MM.1S (cell line): ENCODE data around the gene USP31.

Experiments
- DNase-seq: peaks from one replicate; pipeline ENCODE4 v3.0.0-alpha.2; 2015
- H2AFZ ChIP-seq: fragments of 300-600 bp; sonication (generic); 2 replicates; pipeline ENCODE4 v1.6.0; 2016; ENCODE audit warnings: antibody characterized with exemption, low read length
- H3F3A ChIP-seq: fragments of 300-600 bp; sonication (generic); 2 replicates; pipeline ENCODE4 v1.6.1; 2016; ENCODE audit warnings: mild to moderate bottlenecking, antibody characterized with exemption, low read length, moderate library complexity, mixed read lengths; ENCODE audit not compliant: insufficient read depth
- H3K27ac ChIP-seq: fragments of 300-600 bp; sonication (generic); 2 replicates; pipeline ENCODE4 v1.5.1; 2016; ENCODE audit warnings: mild to moderate bottlenecking, low read length
- H3K27me3 ChIP-seq: fragments of 300-600 bp; sonication (generic); replicated peaks from 2 replicates; pipeline ENCODE4 v1.6.0; 2016; ENCODE audit warnings: low read length; ENCODE audit not compliant: insufficient read depth
- H3K36me3 ChIP-seq: fragments of 300-600 bp; sonication (generic); replicated peaks from 2 replicates; pipeline ENCODE4 v1.6.1; 2016; ENCODE audit warnings: mild to moderate bottlenecking, low read length, mixed read lengths; ENCODE audit not compliant: insufficient read depth
- H3K4me1 ChIP-seq: fragments of 300-600 bp; sonication (generic); 2 replicates; pipeline ENCODE4 v1.6.1; 2016; ENCODE audit warnings: low read length, mixed read lengths
- H3K4me2 ChIP-seq: fragments of 300-600 bp; sonication (generic); 2 replicates; pipeline ENCODE4 v1.6.0; 2016; ENCODE audit warnings: low read depth, low read length
- H3K4me3 ChIP-seq: fragments of 300-600 bp; sonication (generic); 2 replicates; pipeline ENCODE4 v1.5.1; 2016; ENCODE audit warnings: low read length, mixed read lengths
- H3K79me2 ChIP-seq: fragments of 300-600 bp; sonication (generic); 2 replicates; pipeline ENCODE4 v1.6.1; 2016; ENCODE audit warnings: mixed run types, low read length, mixed read lengths
- H3K9ac ChIP-seq: fragments of 300-600 bp; sonication (generic); 2 replicates; pipeline ENCODE4 v1.6.1; 2016; ENCODE audit warnings: low read length, mixed read lengths
- H3K9me2 ChIP-seq: fragments of 300-600 bp; sonication (generic); replicated peaks from 2 replicates; pipeline ENCODE4 v1.6.1; 2016; ENCODE audit warnings: mild to moderate bottlenecking, low read length, mixed read lengths; ENCODE audit not compliant: insufficient read depth
- H3K9me3 ChIP-seq: fragments of 300-600 bp; sonication (generic); replicated peaks from 2 replicates; pipeline ENCODE4 v1.6.1; 2016; ENCODE audit warnings: mild to moderate bottlenecking, low read length, mixed read lengths; ENCODE audit not compliant: insufficient read depth
- H4K20me1 ChIP-seq: fragments of 300-600 bp; sonication (generic); 2 replicates; pipeline ENCODE4 v1.6.1; 2016; ENCODE audit warnings: mild to moderate bottlenecking, low read length, moderate library complexity, mixed read lengths; ENCODE audit not compliant: insufficient read depth
- EZH2 ChIP-seq: fragments of 300-600 bp; sonication (generic); optimal IDR thresholded peaks from 2 replicates; pipeline ENCODE3; 2017; ENCODE audit warnings: low read depth, mild to moderate bottlenecking, antibody characterized with exemption, low read length, mixed read lengths
- EZH2phosphoT487 ChIP-seq: fragments of 300-600 bp; sonication (generic); IDR thresholded peaks from 2 replicates; pipeline ENCODE4 v1.6.1; 2018; ENCODE audit warnings: antibody characterized with exemption, low read length
- TF ChIP-seq, protein P1 (sequence below): fragments of 300-600 bp; sonication (generic); IDR thresholded peaks from 2 replicates; pipeline ENCODE4 v1.5.1; 2016; ENCODE audit warnings: antibody characterized with exemption, low read length, mixed read lengths

USP31 gene

DNA sequence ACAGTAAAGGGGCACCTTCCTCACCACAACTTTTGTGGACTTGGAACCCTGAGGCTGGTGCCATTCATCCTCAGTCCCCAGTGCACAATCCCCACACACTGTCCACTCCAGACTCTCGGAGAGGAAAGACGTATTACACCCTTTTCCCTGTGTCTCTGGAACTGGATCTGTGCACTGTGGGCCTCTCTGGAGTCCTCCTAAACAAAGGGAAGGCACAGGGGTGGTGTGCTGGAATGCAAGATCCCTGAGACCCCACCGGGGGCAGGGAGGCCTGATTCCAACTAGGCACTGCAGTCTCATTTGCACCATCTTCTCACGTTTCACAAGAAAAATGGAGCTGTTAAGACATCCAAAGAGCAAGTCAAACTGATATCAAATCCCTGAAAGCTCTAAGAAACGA, 89.8 kb downstream of the USP31 start:
- H3F3A ChIP-seq: no peaks in the 10 kb centered on the region
- H3K27me3 ChIP-seq: no peaks in the 10 kb centered on the region
- no peaks in the 10 kb centered on the region for H3K79me2 ChIP-seq
- DNase-seq: no peak
- H2AFZ ChIP-seq: no peak overlapping the region
- TF ChIP-seq EZH2 (no peak), EZH2phosphoT487 (no peak)
- TF ChIP-seq, protein P1, sequence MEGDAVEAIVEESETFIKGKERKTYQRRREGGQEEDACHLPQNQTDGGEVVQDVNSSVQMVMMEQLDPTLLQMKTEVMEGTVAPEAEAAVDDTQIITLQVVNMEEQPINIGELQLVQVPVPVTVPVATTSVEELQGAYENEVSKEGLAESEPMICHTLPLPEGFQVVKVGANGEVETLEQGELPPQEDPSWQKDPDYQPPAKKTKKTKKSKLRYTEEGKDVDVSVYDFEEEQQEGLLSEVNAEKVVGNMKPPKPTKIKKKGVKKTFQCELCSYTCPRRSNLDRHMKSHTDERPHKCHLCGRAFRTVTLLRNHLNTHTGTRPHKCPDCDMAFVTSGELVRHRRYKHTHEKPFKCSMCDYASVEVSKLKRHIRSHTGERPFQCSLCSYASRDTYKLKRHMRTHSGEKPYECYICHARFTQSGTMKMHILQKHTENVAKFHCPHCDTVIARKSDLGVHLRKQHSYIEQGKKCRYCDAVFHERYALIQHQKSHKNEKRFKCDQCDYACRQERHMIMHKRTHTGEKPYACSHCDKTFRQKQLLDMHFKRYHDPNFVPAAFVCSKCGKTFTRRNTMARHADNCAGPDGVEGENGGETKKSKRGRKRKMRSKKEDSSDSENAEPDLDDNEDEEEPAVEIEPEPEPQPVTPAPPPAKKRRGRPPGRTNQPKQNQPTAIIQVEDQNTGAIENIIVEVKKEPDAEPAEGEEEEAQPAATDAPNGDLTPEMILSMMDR: no peak
- H3K27ac ChIP-seq: no peak overlapping the region
- H3K9me3 ChIP-seq: no peaks in the 10 kb centered on the region
- H3K4me1 ChIP-seq: no peaks in the 10 kb centered on the region
- H3K4me3 ChIP-seq: no peak overlapping the region
- no peaks in the 10 kb centered on the region for H3K36me3 ChIP-seq
- no peak overlapping the region for H3K4me2 ChIP-seq
- no peaks in the 10 kb centered on the region for H3K9me2 ChIP-seq
- H4K20me1 ChIP-seq: no peaks in the 10 kb centered on the region
- H3K9ac ChIP-seq: no peak overlapping the region

- TF ChIP-seq EZH2 (no peak), EZH2phosphoT487 (no peak)
- TF ChIP-seq, protein P1: no peak
- no peaks in the 10 kb centered on the region for H3F3A ChIP-seq
- no peaks in the 10 kb centered on the region for H3K4me1 ChIP-seq
- no peaks in the 10 kb centered on the region for H3K9me3 ChIP-seq
- H3K27me3 ChIP-seq: no peaks in the 10 kb centered on the region
- H3K4me3 ChIP-seq: no peak overlapping the region
- no peaks in the 10 kb centered on the region for H3K79me2 ChIP-seq
- no peak for DNase-seq
- no peak overlapping the region for H2AFZ ChIP-seq
- H3K4me2 ChIP-seq: no peak overlapping the region
- H3K27ac ChIP-seq: no peak overlapping the region
- no peaks in the 10 kb centered on the region for H3K36me3 ChIP-seq
- no peaks in the 10 kb centered on the region for H3K9me2 ChIP-seq
- no peak overlapping the region for H3K9ac ChIP-seq
- H4K20me1 ChIP-seq: no peaks in the 10 kb centered on the region
Measured at GRCh38 chr16:23058576-23058975, 90.7 kb downstream of the USP31 start.

- Histone ChIP-seq H3K79me2 (no peaks in the 10 kb centered on the region), H4K20me1 (no peaks in the 10 kb centered on the region), H3K4me3 (no peak overlapping the region), H3K9me3 (no peaks in the 10 kb centered on the region), H3K9me2 (no peaks in the 10 kb centered on the region), H2AFZ (no peak overlapping the region), H3F3A (no peaks in the 10 kb centered on the region), H3K36me3 (no peaks in the 10 kb centered on the region), H3K4me2 (no peak overlapping the region), H3K27me3 (no peaks in the 10 kb centered on the region), H3K9ac (no peak overlapping the region), H3K4me1 (no peaks in the 10 kb centered on the region), H3K27ac (no peak overlapping the region)
- no peak for DNase-seq
- TF ChIP-seq EZH2: no peak
- TF ChIP-seq, protein P1: no peak
- TF ChIP-seq EZH2phosphoT487: no peak
Measured at GRCh38 chr16:23057013-23057596, 92.1 kb downstream of the USP31 start.
